OCI-LY7 (cell line): ENCODE measurements around the gene STPG4. TPM values are rescaled to one million over a fixed set of nuclear protein-coding genes. Genes with fewer than 3 reads are reported as not detected.

ENCODE experiments used
- BruUV-seq: library from RNA; stranded (reverse); fragments of 400-500 nt; replicated peaks from 2 replicates; lab custom pipeline; 2021; lab: Mats Ljungman, UMichigan
- CTCF ChIA-PET: fragments of 300-600 bp; sonication (Branson Sonifier 250); formaldehyde crosslinking; loops from one replicate; lab custom pipeline; 2022; ENCODE audit warnings: antibody characterized with exemption; ENCODE audit not compliant: unreplicated experiment; lab: Charles Lee
- POLR2A ChIA-PET: fragments of 300-600 bp; sonication (Branson Sonifier 250); formaldehyde crosslinking; loops from one replicate; lab custom pipeline; 2022; ENCODE audit warnings: antibody characterized with exemption; lab: Charles Lee
- DNase-seq: peaks from one replicate; pipeline ENCODE4 v3.0.0-alpha.2; 2015; ENCODE audit warnings: low spot score
- H2AFZ ChIP-seq: fragments of 200-600 bp; sonication (generic), shearing (Covaris generic); 2 replicates; pipeline ENCODE4 v1.6.1; 2014; ENCODE audit warnings: mild to moderate bottlenecking, antibody characterized with exemption, low read length, moderate library complexity
- H3K27ac ChIP-seq: fragments of 200-600 bp; sonication (generic); 2 replicates; pipeline ENCODE4 v1.5.1; 2014; ENCODE audit warnings: mixed run types, low read depth, mild to moderate bottlenecking, moderate library complexity, low read length, inconsistent platforms; ENCODE audit not compliant: poor library complexity, severe bottlenecking
- H3K36me3 ChIP-seq: fragments of 200-600 bp; sonication (generic); 2 replicates; pipeline ENCODE4 v1.6.1; 2014; ENCODE audit warnings: mild to moderate bottlenecking, antibody characterized with exemption, low read length, moderate library complexity, mixed read lengths; ENCODE audit not compliant: insufficient read depth
- H3K4me1 ChIP-seq: fragments of 200-600 bp; sonication (generic); 2 replicates; pipeline ENCODE4 v1.5.1; 2014; ENCODE audit warnings: mild to moderate bottlenecking, low read length; ENCODE audit not compliant: insufficient read depth, poor library complexity, severe bottlenecking
- H3K4me2 ChIP-seq: fragments of 200-600 bp; sonication (generic); 2 replicates; pipeline ENCODE4 v1.6.1; 2014; ENCODE audit warnings: mild to moderate bottlenecking, low read length
- H3K4me3 ChIP-seq: fragments of 200-600 bp; sonication (generic); 2 replicates; pipeline ENCODE4 v1.5.1; 2014; ENCODE audit warnings: mild to moderate bottlenecking, low read depth, low read length; ENCODE audit not compliant: poor library complexity, severe bottlenecking
- H3K79me2 ChIP-seq: fragments of 200-600 bp; sonication (generic); 2 replicates; pipeline ENCODE4 v1.6.1; 2016; ENCODE audit warnings: low read depth, mild to moderate bottlenecking, low read length, moderate library complexity, mixed read lengths; ENCODE audit not compliant: insufficient read depth
- H3K9me2 ChIP-seq: fragments of 200-600 bp; sonication (generic); 2 replicates; pipeline ENCODE4 v1.6.1; 2016; ENCODE audit warnings: mild to moderate bottlenecking, low read length, mixed read lengths; ENCODE audit not compliant: insufficient read depth
- H3K9me3 ChIP-seq: fragments of 200-600 bp; sonication (generic); 2 replicates; pipeline ENCODE4 v1.6.1; 2014; ENCODE audit warnings: mild to moderate bottlenecking, mixed run types, low read length, mixed read lengths
- H4K20me1 ChIP-seq: fragments of 200-600 bp; sonication (generic); 2 replicates; pipeline ENCODE4 v1.6.1; 2014; ENCODE audit warnings: mild to moderate bottlenecking, antibody characterized with exemption, low read length, moderate library complexity, mixed read lengths; ENCODE audit not compliant: insufficient read depth
- CTCF ChIP-seq: fragments of 200-600 bp; sonication (generic); conservative IDR thresholded peaks from 2 replicates; pipeline ENCODE4 v1.5.1; 2014; ENCODE audit warnings: mild to moderate bottlenecking, antibody characterized with exemption, low read length, moderate library complexity, mixed read lengths
- EZH2phosphoT487 ChIP-seq: fragments of 200-600 bp; sonication (generic); IDR thresholded peaks from 2 replicates; pipeline ENCODE4 v1.6.1; 2018; ENCODE audit warnings: low read depth, borderline replicate concordance, mild to moderate bottlenecking, mixed run types, antibody characterized with exemption, low read length, moderate library complexity, mixed read lengths
- intact Hi-C: fragments of 100-400 bp; cut with micrococcal nuclease; formaldehyde crosslinking; loops from one replicate; pipeline ENCODE4 v1.10.0; 2022; ENCODE audit not compliant: unreplicated experiment
- total RNA-seq, 2 experiments: library from RNA; depleted of rRNA in 1 of 2; stranded (reverse); fragments of >200 nt in 1 of 2; shearing (Covaris generic) in 1 of 2; gene quantifications; 2 replicates each; pipeline ENCODE4 v1.2.3, GENCODE V29; 2014 to 2022

STPG4 gene
- total RNA-seq, 2 experiments from 2014 or later, result 0.68 TPM; not detected in 1

DNA sequence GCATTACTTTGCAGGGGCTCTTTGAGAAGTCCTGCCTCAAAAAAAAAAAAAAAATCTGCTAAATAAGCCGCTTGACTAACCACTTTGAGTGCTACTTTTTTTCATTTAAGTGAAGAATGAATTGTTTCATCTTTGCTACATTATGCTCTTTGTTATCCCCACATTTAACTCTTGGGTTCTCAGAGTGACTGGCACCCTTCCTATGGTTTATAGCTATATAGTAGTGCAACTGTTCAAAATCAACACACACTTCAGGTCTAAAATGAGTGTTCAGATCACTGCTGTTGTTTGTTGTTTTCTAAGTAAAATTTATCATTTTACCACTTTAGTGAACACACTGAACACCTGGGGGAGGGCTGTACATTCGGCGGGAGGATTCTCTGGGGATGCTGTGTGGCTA lies 13.6 kb downstream of the STPG4 start:
- H3K4me2 ChIP-seq, result no peak overlapping the region
- ChIA-PET POLR2A (interaction anchor here (0.7 kb wide), 1 partner anchor 37 kb away, joined by 3 read pairs; no protein-coding TSS in a partner anchor), CTCF (no interaction called here)
- no peak for TF ChIP-seq CTCF
- TF ChIP-seq EZH2phosphoT487, result no peak
- no peaks in the 10 kb centered on the region for H3K4me1 ChIP-seq
- no TSS peak for BruUV-seq
- no peak overlapping the region for H3K27ac ChIP-seq
- no peaks in the 10 kb centered on the region for H4K20me1 ChIP-seq
- no peaks in the 10 kb centered on the region for H3K9me3 ChIP-seq
- intact Hi-C loops, result no loop called here
- no peak overlapping the region for H3K4me3 ChIP-seq
- H3K9me2 ChIP-seq, result no peaks in the 10 kb centered on the region
- H3K79me2 ChIP-seq, result no peaks in the 10 kb centered on the region
- DNase-seq, result no peak
- H3K36me3 ChIP-seq, result peaks cover 24% of the 10 kb centered on the region
- H2AFZ ChIP-seq, result no peak overlapping the region

- Histone ChIP-seq H3K9me3 (no peaks in the 10 kb centered on the region), H4K20me1 (no peaks in the 10 kb centered on the region), H3K27ac (no peak overlapping the region), H2AFZ (no peak overlapping the region), H3K4me3 (no peak overlapping the region), H3K4me2 (no peak overlapping the region), H3K4me1 (no peaks in the 10 kb centered on the region), H3K9me2 (no peaks in the 10 kb centered on the region), H3K36me3 (no peaks in the 10 kb centered on the region), H3K79me2 (no peaks in the 10 kb centered on the region)
- intact Hi-C loops, result loop anchor here (10.0 kb wide), 1 partner anchor 190 kb away; no protein-coding TSS in a partner anchor
- BruUV-seq, result no TSS peak
- TF ChIP-seq CTCF, result no peak
- no peak for TF ChIP-seq EZH2phosphoT487
- POLR2A ChIA-PET, result interaction anchor here (0.7 kb wide), 1 partner anchor 69 kb away, joined by 3 read pairs; no protein-coding TSS in a partner anchor
- DNase-seq, result no peak
- CTCF ChIA-PET, result no interaction called here
Observed at GRCh38 chr2:47134386-47135090, 20.6 kb downstream of the STPG4 start.

GRCh38 chr2:47133046-47133445 lies 22.1 kb downstream of the STPG4 start:
- H3K4me2 ChIP-seq, result no peak overlapping the region
- no peaks in the 10 kb centered on the region for H3K9me3 ChIP-seq
- H3K79me2 ChIP-seq, result no peaks in the 10 kb centered on the region
- intact Hi-C loops, result loop anchor here (10.0 kb wide), 1 partner anchor 192 kb away; no protein-coding TSS in a partner anchor
- ChIA-PET CTCF (no interaction called here), POLR2A (no interaction called here)
- H4K20me1 ChIP-seq, result no peaks in the 10 kb centered on the region
- no peaks in the 10 kb centered on the region for H3K36me3 ChIP-seq
- H3K27ac ChIP-seq, result no peak overlapping the region
- BruUV-seq, result no TSS peak
- H3K4me1 ChIP-seq, result no peaks in the 10 kb centered on the region
- DNase-seq, result no peak
- H3K4me3 ChIP-seq, result no peak overlapping the region
- no peak overlapping the region for H2AFZ ChIP-seq
- H3K9me2 ChIP-seq, result no peaks in the 10 kb centered on the region
- TF ChIP-seq CTCF (no peak), EZH2phosphoT487 (no peak)
